ENCODE data around the gene TGM2.

The TGM2 gene

DNA sequence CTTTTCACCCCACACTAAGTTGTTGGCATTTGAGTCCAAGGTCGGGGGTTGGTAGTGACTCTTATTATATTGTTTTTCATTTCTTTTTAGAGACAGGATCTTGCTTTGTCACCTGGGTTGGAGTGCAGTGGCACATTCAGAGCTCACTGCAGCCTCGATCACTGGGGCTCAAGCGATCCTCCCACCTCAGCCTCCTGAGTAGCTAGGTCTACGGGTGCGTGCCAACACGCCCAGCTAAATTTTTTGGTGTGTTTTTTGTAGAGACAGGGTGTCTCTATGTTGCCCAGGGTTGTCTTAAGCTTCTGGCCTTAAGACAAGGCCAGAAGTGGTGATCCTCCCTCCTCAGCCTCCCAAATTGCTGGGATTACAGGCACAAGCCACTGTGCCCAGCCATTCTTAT lies 25.1 kb upstream of the TGM2 start:
- no peak for DNase-seq (ENCODE audit: low read depth)
- TF ChIP-seq, protein P1, sequence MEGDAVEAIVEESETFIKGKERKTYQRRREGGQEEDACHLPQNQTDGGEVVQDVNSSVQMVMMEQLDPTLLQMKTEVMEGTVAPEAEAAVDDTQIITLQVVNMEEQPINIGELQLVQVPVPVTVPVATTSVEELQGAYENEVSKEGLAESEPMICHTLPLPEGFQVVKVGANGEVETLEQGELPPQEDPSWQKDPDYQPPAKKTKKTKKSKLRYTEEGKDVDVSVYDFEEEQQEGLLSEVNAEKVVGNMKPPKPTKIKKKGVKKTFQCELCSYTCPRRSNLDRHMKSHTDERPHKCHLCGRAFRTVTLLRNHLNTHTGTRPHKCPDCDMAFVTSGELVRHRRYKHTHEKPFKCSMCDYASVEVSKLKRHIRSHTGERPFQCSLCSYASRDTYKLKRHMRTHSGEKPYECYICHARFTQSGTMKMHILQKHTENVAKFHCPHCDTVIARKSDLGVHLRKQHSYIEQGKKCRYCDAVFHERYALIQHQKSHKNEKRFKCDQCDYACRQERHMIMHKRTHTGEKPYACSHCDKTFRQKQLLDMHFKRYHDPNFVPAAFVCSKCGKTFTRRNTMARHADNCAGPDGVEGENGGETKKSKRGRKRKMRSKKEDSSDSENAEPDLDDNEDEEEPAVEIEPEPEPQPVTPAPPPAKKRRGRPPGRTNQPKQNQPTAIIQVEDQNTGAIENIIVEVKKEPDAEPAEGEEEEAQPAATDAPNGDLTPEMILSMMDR (IDR thresholded peaks at IDR 0.05; ENCODE audit: insufficient read depth, low read depth, low read length, missing control alignments), result no peak
- no peak overlapping the region for H3K4me3 ChIP-seq (ENCODE audit: low read depth, low read length)

DNA sequence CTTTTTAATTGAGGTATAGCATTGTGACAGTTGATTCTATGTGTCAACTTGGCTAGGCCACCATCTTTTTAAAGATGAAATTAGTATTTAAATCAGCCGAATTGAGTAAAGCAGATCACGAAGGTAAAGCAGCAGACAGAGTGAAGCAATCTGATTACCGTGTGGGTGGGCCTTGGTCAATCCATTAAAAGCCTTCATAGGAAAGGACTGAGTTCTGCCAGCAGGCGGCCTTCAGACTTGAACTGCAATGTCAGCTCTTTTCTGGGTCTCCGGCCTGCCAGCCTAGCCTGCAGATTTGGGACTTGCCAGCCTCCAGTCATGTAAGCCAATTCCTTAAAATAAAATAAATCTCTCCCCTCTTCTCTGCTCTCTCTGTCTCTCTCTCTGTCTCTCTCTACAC lies 22.4 kb upstream of the TGM2 start:
- TF ChIP-seq, protein P1 (IDR thresholded peaks at IDR 0.05; ENCODE audit: insufficient read depth, low read depth, low read length, missing control alignments), result no peak
- no peak overlapping the region for H3K4me3 ChIP-seq (ENCODE audit: low read depth, low read length)
- DNase-seq (ENCODE audit: low read depth), result no peak

DNA sequence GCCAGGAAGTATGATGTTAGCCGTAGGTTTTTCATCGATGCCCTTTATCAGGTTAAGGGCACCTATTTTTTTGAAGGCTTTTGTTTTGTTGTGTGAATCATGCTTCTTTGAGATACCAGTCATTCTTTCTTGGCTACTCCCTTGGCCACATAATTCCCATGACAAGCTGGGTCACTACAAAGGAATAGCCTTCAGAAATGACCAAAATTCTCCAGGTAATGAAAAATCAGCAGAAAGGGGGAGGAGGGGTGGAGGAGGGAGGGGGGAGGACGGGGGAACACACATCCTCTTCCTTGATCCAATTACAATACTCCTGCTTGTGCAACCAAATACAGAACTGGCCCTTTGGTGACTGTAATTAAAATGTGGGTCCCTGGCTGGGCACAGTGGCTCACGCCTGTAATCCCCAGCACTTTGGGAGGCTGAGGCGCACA lies 21.7 kb upstream of the TGM2 start:
- no peak overlapping the region for H3K4me3 ChIP-seq (ENCODE audit: low read depth, low read length)
- DNase-seq (ENCODE audit: low read depth), result no peak
- TF ChIP-seq, protein P1 (IDR thresholded peaks at IDR 0.05; ENCODE audit: insufficient read depth, low read depth, low read length, missing control alignments), result no peak

DNA sequence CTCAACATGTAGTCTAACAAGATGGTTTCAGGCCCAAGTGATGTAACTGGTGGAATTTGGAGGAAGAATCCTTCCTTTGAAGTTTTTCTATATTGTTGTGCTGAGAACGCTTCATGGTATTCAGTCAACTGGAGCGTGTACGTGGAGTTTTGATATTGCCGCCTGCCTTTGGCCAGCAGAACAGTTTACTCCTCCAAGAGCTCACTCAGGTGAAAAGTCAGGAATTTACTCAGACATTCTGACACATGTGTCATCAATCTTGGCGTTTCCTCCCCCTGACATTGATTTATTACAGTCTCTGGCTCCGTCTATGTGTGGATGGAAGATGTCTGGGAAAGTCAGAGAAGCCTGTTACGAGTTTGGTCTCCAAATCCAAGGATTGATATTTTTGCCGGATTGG lies 19.0 kb upstream of the TGM2 start:
- TF ChIP-seq, protein P1 (IDR thresholded peaks at IDR 0.05; ENCODE audit: insufficient read depth, low read depth, low read length, missing control alignments), result no peak
- no peak for DNase-seq (ENCODE audit: low read depth)
- no peak overlapping the region for H3K4me3 ChIP-seq (ENCODE audit: low read depth, low read length)

DNA sequence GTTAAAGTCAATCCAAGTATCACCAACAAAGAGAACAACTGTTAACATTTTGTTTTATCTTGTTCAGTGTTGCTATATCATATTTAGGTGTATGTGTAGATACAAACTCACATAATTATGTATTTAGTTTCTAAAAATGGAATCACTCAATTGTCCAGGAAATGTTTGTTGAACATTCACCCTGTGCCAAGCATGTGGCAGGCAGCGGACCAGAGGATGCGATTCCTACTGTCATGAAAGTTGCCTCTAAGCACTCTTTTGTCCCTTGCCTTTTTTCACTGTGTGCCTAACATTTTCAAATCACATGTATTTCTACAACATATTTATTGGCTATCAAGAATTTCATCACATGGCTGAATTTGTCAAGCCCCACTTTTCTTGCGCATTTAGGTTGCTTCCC lies 16.9 kb upstream of the TGM2 start:
- DNase-seq (ENCODE audit: low read depth), result no peak
- TF ChIP-seq, protein P1 (IDR thresholded peaks at IDR 0.05; ENCODE audit: insufficient read depth, low read depth, low read length, missing control alignments), result no peak
- H3K4me3 ChIP-seq (ENCODE audit: low read depth, low read length), result no peak overlapping the region

DNA sequence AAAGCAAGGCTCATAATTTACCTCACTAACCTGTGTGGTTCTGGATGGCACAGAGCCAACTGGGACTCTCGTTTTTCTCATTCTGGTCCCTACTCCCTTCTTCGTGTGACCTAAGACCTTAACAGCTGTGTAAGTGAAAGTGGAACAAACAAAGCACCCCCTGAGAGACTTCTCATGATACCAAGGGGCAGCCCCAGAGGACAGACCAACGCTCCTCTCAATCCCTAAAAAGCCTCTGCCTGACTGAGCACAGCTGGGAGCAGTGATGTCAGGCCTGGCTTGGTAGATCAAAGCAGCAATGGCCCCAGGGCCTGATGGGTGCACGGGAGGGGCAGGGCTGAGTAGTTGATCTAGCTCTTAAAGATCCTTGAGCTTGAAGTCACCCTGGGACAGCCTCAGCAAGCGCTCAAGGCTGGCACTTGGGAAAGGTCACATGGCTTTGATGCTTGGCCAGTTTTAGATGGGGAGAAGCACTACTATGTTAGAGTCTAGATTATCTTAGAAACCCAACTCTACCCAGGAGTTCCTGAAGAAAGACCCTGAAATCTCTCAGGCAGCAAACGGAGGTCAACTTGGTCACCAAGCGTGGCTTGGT lies 16.2 kb upstream of the TGM2 start:
- peak; percentile 80 for DNase-seq (ENCODE audit: low read depth)
- TF ChIP-seq, protein P1 (IDR thresholded peaks at IDR 0.05; ENCODE audit: insufficient read depth, low read depth, low read length, missing control alignments), result no peak
- no peak overlapping the region for H3K4me3 ChIP-seq (ENCODE audit: low read depth, low read length)

DNA sequence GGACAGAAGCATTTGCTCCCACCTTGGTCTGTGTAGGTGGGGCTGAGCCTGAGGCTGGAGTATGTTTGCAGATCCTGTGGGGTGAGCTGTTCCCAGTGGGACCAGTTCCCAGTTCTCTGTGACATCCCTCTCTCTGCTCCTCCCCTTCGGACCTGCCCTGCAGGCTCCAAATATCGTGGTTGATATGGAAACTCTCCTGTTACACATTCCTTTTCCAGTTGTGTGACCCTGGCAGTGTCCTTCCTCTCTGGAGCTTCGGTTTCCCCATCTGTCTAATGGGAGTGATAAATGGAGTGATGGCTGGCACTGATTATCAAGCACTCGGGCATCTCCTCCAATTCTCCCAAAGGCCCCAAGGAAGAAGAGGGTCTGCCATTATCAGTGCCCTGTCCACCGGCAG lies 15.7 kb upstream of the TGM2 start:
- no peak for DNase-seq (ENCODE audit: low read depth)
- TF ChIP-seq, protein P1 (IDR thresholded peaks at IDR 0.05; ENCODE audit: insufficient read depth, low read depth, low read length, missing control alignments), result no peak
- no peak overlapping the region for H3K4me3 ChIP-seq (ENCODE audit: low read depth, low read length)

Measured in GM12865 (cell line).